SK-N-SH treated with all-trans-retinoic acid at 6 μM for 48 hours (cell line): ENCODE data around the gene HMCN2.

Source experiments
- ARNTL ChIP-seq: fragments of 450-650 bp; formaldehyde crosslinking; IDR thresholded peaks from 2 replicates; pipeline ENCODE4 v1.5.0; 2020; ENCODE audit warnings: low read depth, mild to moderate bottlenecking, moderate library complexity, borderline replicate concordance
- PATZ1 ChIP-seq: fragments of 250-450 bp; sonication (Bioruptor Pico); IDR thresholded peaks from 2 replicates; pipeline ENCODE4 v1.8.0; 2020; ENCODE audit warnings: mild to moderate bottlenecking, moderate library complexity, borderline replicate concordance
- RARB ChIP-seq: fragments of 250-450 bp; sonication (Bioruptor Pico); IDR thresholded peaks from 2 replicates; pipeline ENCODE4 v1.8.0; 2021; ENCODE audit warnings: mild to moderate bottlenecking, moderate library complexity
- TCF4 ChIP-seq: fragments of 250-450 bp; sonication (Bioruptor Pico); IDR thresholded peaks from 2 replicates; pipeline ENCODE4 v1.8.0; 2021; ENCODE audit warnings: mild to moderate bottlenecking, moderate library complexity, borderline replicate concordance
- ZFP30 ChIP-seq: fragments of 450-650 bp; formaldehyde crosslinking; IDR thresholded peaks from 2 replicates; pipeline ENCODE4 v1.5.0; 2022; ENCODE audit warnings: mild to moderate bottlenecking, moderate library complexity
- ZNF565 ChIP-seq: fragments of 450-650 bp; formaldehyde crosslinking; conservative IDR thresholded peaks from 2 replicates; pipeline ENCODE4 v1.5.0; 2020; ENCODE audit warnings: low read depth, mild to moderate bottlenecking, moderate library complexity
- ZNF8 ChIP-seq: fragments of 450-650 bp; formaldehyde crosslinking; IDR thresholded peaks from 2 replicates; pipeline ENCODE4 v1.5.0; 2020; ENCODE audit warnings: mild to moderate bottlenecking, moderate library complexity
- TF ChIP-seq, protein P1 (sequence below): fragments of 250-450 bp; sonication (Bioruptor Pico); IDR thresholded peaks from 2 replicates; pipeline ENCODE4 v1.8.0; 2021; ENCODE audit warnings: low read depth, mild to moderate bottlenecking, moderate library complexity, borderline replicate concordance

GRCh38 chr9:130371196-130371966 is 105.8 kb downstream of the HMCN2 start:
- TF ChIP-seq RARB (CRISPR knock-in tag) (no peak), TCF4 (no peak), PATZ1 (CRISPR knock-in tag) (no peak), ZNF565 (no peak), ZNF8 (CRISPR knock-in tag) (no peak), ARNTL (no peak), ZFP30 (CRISPR knock-in tag) (no peak)
- TF ChIP-seq, protein P1, sequence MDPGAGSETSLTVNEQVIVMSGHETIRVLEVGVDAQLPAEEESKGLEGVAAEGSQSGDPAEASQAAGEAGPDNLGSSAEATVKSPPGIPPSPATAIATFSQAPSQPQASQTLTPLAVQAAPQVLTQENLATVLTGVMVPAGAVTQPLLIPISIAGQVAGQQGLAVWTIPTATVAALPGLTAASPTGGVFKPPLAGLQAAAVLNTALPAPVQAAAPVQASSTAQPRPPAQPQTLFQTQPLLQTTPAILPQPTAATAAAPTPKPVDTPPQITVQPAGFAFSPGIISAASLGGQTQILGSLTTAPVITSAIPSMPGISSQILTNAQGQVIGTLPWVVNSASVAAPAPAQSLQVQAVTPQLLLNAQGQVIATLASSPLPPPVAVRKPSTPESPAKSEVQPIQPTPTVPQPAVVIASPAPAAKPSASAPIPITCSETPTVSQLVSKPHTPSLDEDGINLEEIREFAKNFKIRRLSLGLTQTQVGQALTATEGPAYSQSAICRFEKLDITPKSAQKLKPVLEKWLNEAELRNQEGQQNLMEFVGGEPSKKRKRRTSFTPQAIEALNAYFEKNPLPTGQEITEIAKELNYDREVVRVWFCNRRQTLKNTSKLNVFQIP (CRISPR knock-in tag), result no peak
